SHP77 treated with DMSO at 0.1 percent for 48 hours (cell line): ENCODE data around the gene PAX5.

ENCODE experiments used
- DNase-seq: peaks from one replicate; lab custom pipeline; 2025; lab: John Stamatoyannopoulos, UW

The PAX5 gene

GRCh38 chr9:36855448-36856315, 178.4 kb downstream of the PAX5 start:
- no peak for DNase-seq

GRCh38 chr9:36854751-36855150, 179.3 kb downstream of the PAX5 start:
- DNase-seq, result no peak

GRCh38 chr9:36854034-36854433, 180.0 kb downstream of the PAX5 start:
- DNase-seq, result no peak

GRCh38 chr9:36853233-36853632, 180.8 kb downstream of the PAX5 start:
- no peak for DNase-seq

GRCh38 chr9:36849943-36850342, 184.1 kb downstream of the PAX5 start:
- no peak for DNase-seq

GRCh38 chr9:36848946-36849345, 185.1 kb downstream of the PAX5 start:
- no peak for DNase-seq

- DNase-seq, result no peak
Observed at GRCh38 chr9:36847781-36848673, 186.0 kb downstream of the PAX5 start.

GRCh38 chr9:36846621-36847020, 187.4 kb downstream of the PAX5 start:
- no peak for DNase-seq

- DNase-seq, result no peak
Observed at GRCh38 chr9:36845844-36846243, 188.2 kb downstream of the PAX5 start.

- DNase-seq, result no peak
Observed at GRCh38 chr9:36844961-36845360, 189.1 kb downstream of the PAX5 start.

- DNase-seq, result no peak
Observed at GRCh38 chr9:36843964-36844363, 190.1 kb downstream of the PAX5 start.

- DNase-seq, result no peak
Observed at GRCh38 chr9:36842560-36843530, 191.2 kb downstream of the PAX5 start.

- DNase-seq, result no peak
Observed at GRCh38 chr9:36840898-36841536, 193.1 kb downstream of the PAX5 start.

- no peak for DNase-seq
Observed at GRCh38 chr9:36839131-36839885, 194.8 kb downstream of the PAX5 start.

GRCh38 chr9:36837431-36838405, 196.3 kb downstream of the PAX5 start:
- no peak for DNase-seq

GRCh38 chr9:36836486-36836885, 197.6 kb downstream of the PAX5 start:
- DNase-seq, result no peak

GRCh38 chr9:36835271-36835996, 198.6 kb downstream of the PAX5 start:
- no peak for DNase-seq

GRCh38 chr9:36834736-36835135, 199.3 kb downstream of the PAX5 start:
- no peak for DNase-seq

- DNase-seq, result no peak
Observed at GRCh38 chr9:36833954-36834353, 200.1 kb downstream of the PAX5 start.
